HepG2 (cell line): ENCODE measurements around the gene EGFL8. TPM values are rescaled to one million over a fixed set of nuclear protein-coding genes. Genes with fewer than 3 reads are reported as not detected.

Source experiments
- CBFB ChIP-seq: sonication (generic); formaldehyde crosslinking; IDR thresholded peaks from 2 replicates; pipeline ENCODE4 v1.4.0; 2020; ENCODE audit warnings: missing genetic modification reagents
- FOSL2 ChIP-seq: sonication (generic); formaldehyde crosslinking; IDR thresholded peaks from 2 replicates; pipeline ENCODE4 v1.4.0; 2020; ENCODE audit warnings: missing genetic modification reagents
- HDAC2 ChIP-seq: sonication (generic); formaldehyde crosslinking; IDR thresholded peaks from 2 replicates; pipeline ENCODE4 v1.4.0; 2020; ENCODE audit warnings: missing genetic modification reagents
- HNRNPLL ChIP-seq: fragments of 200-400 bp; formaldehyde crosslinking; IDR thresholded peaks from 2 replicates; pipeline ENCODE4 v1.6.1; 2017; ENCODE audit warnings: mild to moderate bottlenecking, low read depth, low read length; ENCODE audit not compliant: poor library complexity, severe bottlenecking
- MTF1 ChIP-seq: sonication (generic); formaldehyde crosslinking; IDR thresholded peaks from 2 replicates; pipeline ENCODE4 v1.5.0; 2020; ENCODE audit warnings: missing genetic modification reagents
- NCOA2 ChIP-seq: sonication (generic); formaldehyde crosslinking; IDR thresholded peaks from 2 replicates; pipeline ENCODE4 v1.8.0; 2022; ENCODE audit warnings: inconsistent platforms
- RAD21 ChIP-seq: fragments of 450-650 bp; formaldehyde crosslinking; IDR thresholded peaks from 2 replicates; pipeline ENCODE4 v1.5.0; 2020; ENCODE audit warnings: mild to moderate bottlenecking
- RBFOX2 ChIP-seq: fragments of 200-400 bp; formaldehyde crosslinking; IDR thresholded peaks from 2 replicates; pipeline ENCODE4 v1.6.1; 2017; ENCODE audit warnings: low read depth, mild to moderate bottlenecking, low read length
- REL ChIP-seq: sonication (generic); formaldehyde crosslinking; conservative IDR thresholded peaks from 2 replicates; pipeline ENCODE4 v1.8.0; 2022; ENCODE audit warnings: mild to moderate bottlenecking, missing genetic modification reagents, moderate library complexity
- SOX13 ChIP-seq, 3 experiments: fragments of 450-650 bp in 1 of 3; sonication (generic) in 1 of 3; formaldehyde crosslinking in 1 of 3; IDR thresholded peaks in 2 of 3; conservative IDR thresholded peaks in 1 of 3; 2 replicates each; pipeline versions ENCODE4 v1.5.0 to v1.6.1; 2016 to 2020; ENCODE audit warnings: antibody characterized with exemption in 1 of 3, mild to moderate bottlenecking in 1 of 3, missing compliant biosample characterization in 1 of 3, missing genetic modification reagents in 1 of 3, moderate library complexity in 1 of 3
- TGIF2 ChIP-seq: IDR thresholded peaks from 2 replicates; pipeline ENCODE4 v1.6.1; 2016; ENCODE audit warnings: control low read depth, missing compliant biosample characterization
- ZNF230 ChIP-seq: sonication (generic); formaldehyde crosslinking; IDR thresholded peaks from 2 replicates; pipeline ENCODE4 v1.4.0; 2020; ENCODE audit warnings: mild to moderate bottlenecking, missing genetic modification reagents
- ZNF317 ChIP-seq: sonication (generic); formaldehyde crosslinking; IDR thresholded peaks from 2 replicates; pipeline ENCODE4 v1.5.0; 2020; ENCODE audit warnings: mild to moderate bottlenecking, missing genetic modification reagents
- ZNF383 ChIP-seq: sonication (generic); formaldehyde crosslinking; IDR thresholded peaks from 2 replicates; pipeline ENCODE4 v1.4.0; 2020; ENCODE audit warnings: missing genetic modification reagents, mild to moderate bottlenecking, borderline replicate concordance
- ZNF460 ChIP-seq: sonication (generic); formaldehyde crosslinking; IDR thresholded peaks from 2 replicates; pipeline ENCODE4 v1.5.1; 2020; ENCODE audit warnings: missing genetic modification reagents, mild to moderate bottlenecking, borderline replicate concordance
- ZNF598 ChIP-seq: sonication (generic); formaldehyde crosslinking; IDR thresholded peaks from 2 replicates; pipeline ENCODE4 v1.5.1; 2020; ENCODE audit warnings: mild to moderate bottlenecking, missing genetic modification reagents, borderline replicate concordance
- ZNF614 ChIP-seq: IDR thresholded peaks from 2 replicates; pipeline ENCODE4 v1.6.1; 2018; ENCODE audit warnings: missing biosample characterization, missing genetic modification reagents, inconsistent platforms, borderline replicate concordance
- ZNF713 ChIP-seq: sonication (generic); formaldehyde crosslinking; IDR thresholded peaks from 2 replicates; pipeline ENCODE4 v1.4.0; 2020; ENCODE audit warnings: mild to moderate bottlenecking, missing genetic modification reagents
- polyA plus RNA-seq, 8 experiments: library from polyadenylated mRNA; depleted of rRNA in 3 of 8; stranded (reverse) in 7 of 8; unstranded in 1 of 8; fragments of >200 nt; fragmentation: Illumina TruSeq in 4 of 8; extraction: Trizol in 4 of 8; gene quantifications; 2 replicates each; pipeline versions ENCODE4 v1.2.1 to v1.2.3, GENCODE V29; 2011 to 2016; ENCODE audit warnings: low read depth in 4 of 8, missing spikeins in 1 of 8, mixed read lengths in 1 of 8; ENCODE audit not compliant: insufficient read depth in 1 of 8
- total RNA-seq, 5 experiments: library from RNA; depleted of rRNA; stranded (reverse); fragments of >200 nt; fragmentation: Illumina TruSeq; extraction: Trizol; gene quantifications; 2 replicates each; pipeline ENCODE4 v1.2.3, GENCODE V29; 2016; ENCODE audit warnings: low read depth in 1 of 5
- TF ChIP-seq, protein P1 (sequence below): sonication (generic); formaldehyde crosslinking; conservative IDR thresholded peaks from 2 replicates; pipeline ENCODE4 v1.4.0; 2020; ENCODE audit warnings: mild to moderate bottlenecking, missing genetic modification reagents, moderate library complexity
- TF ChIP-seq, protein P2 (sequence below), 2 experiments: sonication (generic) in 1 of 2; formaldehyde crosslinking in 1 of 2; IDR thresholded peaks; 2 replicates each; pipeline versions ENCODE4 v1.4.0 to v1.6.1; 2018 to 2020; ENCODE audit warnings: missing genetic modification reagents in 2 of 2, borderline replicate concordance in 1 of 2, low read depth in 1 of 2, mild to moderate bottlenecking in 1 of 2, missing biosample characterization in 1 of 2
- TF ChIP-seq, protein P3 (sequence below): IDR thresholded peaks from 2 replicates; pipeline ENCODE4 v1.6.1; 2016; ENCODE audit warnings: missing genetic modification reagents, missing compliant biosample characterization

The EGFL8 gene
- total and polyA plus RNA-seq, 2 of the 13 experiments (the other 11 are each of a cell fraction or from before 2014, with no cell fraction given), result 10.0 to 11.5 TPM

DNA sequence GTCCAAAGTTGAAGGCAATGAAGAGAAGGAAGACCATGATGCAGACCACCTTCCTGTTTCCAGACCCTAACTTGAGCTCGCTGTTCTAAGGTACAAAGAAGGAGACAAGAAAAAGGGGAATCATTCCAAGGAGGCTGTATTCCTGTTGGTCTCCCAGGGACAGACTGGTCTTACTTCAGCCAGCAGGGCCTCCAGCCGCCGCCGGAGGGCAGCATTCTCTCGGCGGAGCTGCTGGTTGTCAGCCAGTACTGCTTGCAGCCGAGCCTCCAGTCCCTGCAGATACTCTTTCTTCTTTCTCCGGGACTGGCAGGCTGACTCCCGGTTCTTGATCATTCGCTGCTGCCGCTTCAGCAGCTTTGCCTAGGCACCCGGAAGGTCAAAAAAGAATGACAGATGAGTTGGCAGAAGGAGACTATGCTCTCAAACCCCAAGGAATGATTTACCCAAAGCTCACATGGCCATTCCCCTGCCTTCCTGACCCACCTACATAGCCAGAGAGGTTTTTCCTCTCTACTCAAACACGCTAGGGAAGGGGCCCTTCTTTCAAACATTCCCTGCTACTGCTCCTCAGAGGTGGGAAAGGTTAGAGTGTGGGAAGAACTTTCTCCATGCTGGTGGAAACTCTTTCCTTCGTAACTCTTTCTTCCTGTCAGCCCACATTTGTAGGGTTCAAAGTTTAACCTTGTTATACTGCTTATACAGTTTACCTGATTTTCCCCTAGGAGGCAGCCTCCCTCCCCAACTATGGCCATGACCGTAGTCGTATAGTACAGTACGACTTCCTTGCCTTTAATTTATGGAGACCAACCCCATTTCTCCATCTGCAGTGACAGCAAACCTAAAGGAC, 45.4 kb upstream of the EGFL8 start (continued):
- TF ChIP-seq FOSL2, result peak; percentile 41; the same call in 1 of the 2 replicates
- peak; percentile 75 for TF ChIP-seq TGIF2 (CRISPR knock-in tag)
- TF ChIP-seq, protein P1, sequence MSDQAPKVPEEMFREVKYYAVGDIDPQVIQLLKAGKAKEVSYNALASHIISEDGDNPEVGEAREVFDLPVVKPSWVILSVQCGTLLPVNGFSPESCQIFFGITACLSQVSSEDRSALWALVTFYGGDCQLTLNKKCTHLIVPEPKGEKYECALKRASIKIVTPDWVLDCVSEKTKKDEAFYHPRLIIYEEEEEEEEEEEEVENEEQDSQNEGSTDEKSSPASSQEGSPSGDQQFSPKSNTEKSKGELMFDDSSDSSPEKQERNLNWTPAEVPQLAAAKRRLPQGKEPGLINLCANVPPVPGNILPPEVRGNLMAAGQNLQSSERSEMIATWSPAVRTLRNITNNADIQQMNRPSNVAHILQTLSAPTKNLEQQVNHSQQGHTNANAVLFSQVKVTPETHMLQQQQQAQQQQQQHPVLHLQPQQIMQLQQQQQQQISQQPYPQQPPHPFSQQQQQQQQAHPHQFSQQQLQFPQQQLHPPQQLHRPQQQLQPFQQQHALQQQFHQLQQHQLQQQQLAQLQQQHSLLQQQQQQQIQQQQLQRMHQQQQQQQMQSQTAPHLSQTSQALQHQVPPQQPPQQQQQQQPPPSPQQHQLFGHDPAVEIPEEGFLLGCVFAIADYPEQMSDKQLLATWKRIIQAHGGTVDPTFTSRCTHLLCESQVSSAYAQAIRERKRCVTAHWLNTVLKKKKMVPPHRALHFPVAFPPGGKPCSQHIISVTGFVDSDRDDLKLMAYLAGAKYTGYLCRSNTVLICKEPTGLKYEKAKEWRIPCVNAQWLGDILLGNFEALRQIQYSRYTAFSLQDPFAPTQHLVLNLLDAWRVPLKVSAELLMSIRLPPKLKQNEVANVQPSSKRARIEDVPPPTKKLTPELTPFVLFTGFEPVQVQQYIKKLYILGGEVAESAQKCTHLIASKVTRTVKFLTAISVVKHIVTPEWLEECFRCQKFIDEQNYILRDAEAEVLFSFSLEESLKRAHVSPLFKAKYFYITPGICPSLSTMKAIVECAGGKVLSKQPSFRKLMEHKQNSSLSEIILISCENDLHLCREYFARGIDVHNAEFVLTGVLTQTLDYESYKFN (CRISPR knock-in tag), result peak; percentile 67
- no peak for TF ChIP-seq ZNF713 (CRISPR knock-in tag)
- TF ChIP-seq ZNF230 (CRISPR knock-in tag), result 0 out of 2 replicates have a peak, but pooled peaks have one; percentile 58
- peak; percentile 90 for TF ChIP-seq ZNF598 (CRISPR knock-in tag)
- TF ChIP-seq ZNF383 (CRISPR knock-in tag), result 0 out of 2 replicates have a peak, but pooled peaks have one; percentile 52
- peak; percentile 62 for TF ChIP-seq RBFOX2
- peak; percentile 30; the same call in 1 of the 2 replicates for TF ChIP-seq NCOA2
- peak; percentile 36 for TF ChIP-seq HNRNPLL
- peak; percentile 38; the same call in 1 of the 2 replicates for TF ChIP-seq HDAC2
- TF ChIP-seq, protein P2, sequence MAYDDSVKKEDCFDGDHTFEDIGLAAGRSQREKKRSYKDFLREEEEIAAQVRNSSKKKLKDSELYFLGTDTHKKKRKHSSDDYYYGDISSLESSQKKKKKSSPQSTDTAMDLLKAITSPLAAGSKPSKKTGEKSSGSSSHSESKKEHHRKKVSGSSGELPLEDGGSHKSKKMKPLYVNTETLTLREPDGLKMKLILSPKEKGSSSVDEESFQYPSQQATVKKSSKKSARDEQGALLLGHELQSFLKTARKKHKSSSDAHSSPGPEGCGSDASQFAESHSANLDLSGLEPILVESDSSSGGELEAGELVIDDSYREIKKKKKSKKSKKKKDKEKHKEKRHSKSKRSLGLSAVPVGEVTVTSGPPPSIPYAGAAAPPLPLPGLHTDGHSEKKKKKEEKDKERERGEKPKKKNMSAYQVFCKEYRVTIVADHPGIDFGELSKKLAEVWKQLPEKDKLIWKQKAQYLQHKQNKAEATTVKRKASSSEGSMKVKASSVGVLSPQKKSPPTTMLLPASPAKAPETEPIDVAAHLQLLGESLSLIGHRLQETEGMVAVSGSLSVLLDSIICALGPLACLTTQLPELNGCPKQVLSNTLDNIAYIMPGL (CRISPR knock-in tag; IDR thresholded peaks at IDR 0.05; ENCODE audit: borderline replicate concordance in 1 of 2, low read depth in 1 of 2), result peak; percentile 74 to 96; a peak in 3 of 4 replicates
- TF ChIP-seq ZNF460, result no peak
- no peak for TF ChIP-seq SOX13 (IDR thresholded peaks at IDR 0.05)
- 0 out of 4 replicates have a peak, but pooled peaks of 1 of the 2 experiments have one; percentile 80 for TF ChIP-seq SOX13 (CRISPR knock-in tag; conservative IDR thresholded peaks at IDR 0.05 in 1 of 2, IDR thresholded peaks at IDR 0.05 in 1 of 2)
- peak; percentile 27; the same call in 1 of the 2 replicates for TF ChIP-seq CBFB (CRISPR knock-in tag)
- peak; percentile 97 for TF ChIP-seq RAD21 (CRISPR knock-in tag)
- peak; percentile 91 for TF ChIP-seq ZNF317
- TF ChIP-seq ZNF614 (CRISPR knock-in tag), result peak; percentile 77; the same call in 1 of the 2 replicates
- TF ChIP-seq, protein P3, sequence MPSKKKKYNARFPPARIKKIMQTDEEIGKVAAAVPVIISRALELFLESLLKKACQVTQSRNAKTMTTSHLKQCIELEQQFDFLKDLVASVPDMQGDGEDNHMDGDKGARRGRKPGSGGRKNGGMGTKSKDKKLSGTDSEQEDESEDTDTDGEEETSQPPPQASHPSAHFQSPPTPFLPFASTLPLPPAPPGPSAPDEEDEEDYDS (CRISPR knock-in tag), result peak; percentile 53
- TF ChIP-seq REL (CRISPR knock-in tag), result no peak
- TF ChIP-seq MTF1 (CRISPR knock-in tag), result peak; percentile 42; the same call in 1 of the 2 replicates
